Activated naive CD4-positive, alpha-beta T cell treated with anti-CD3 and anti-CD28 coated beads for 36 hours (primary cell): ENCODE results near the gene MT1H. TPM values are rescaled to one million over a fixed set of nuclear protein-coding genes. Genes with fewer than 3 reads are reported as not detected.
A peak's percentile ranks its signal among the peaks of the same experiment; 100 is the strongest.
"Not testable (repeated sequence)": the region's sequence is repeated elsewhere in the genome, so short reads cannot be mapped to it uniquely, and the experiment has no call there.

Experiments used
- CTCF ChIA-PET: fragments of 350-600 bp; sonication (Branson Sonifier 250); formaldehyde crosslinking; loops from one replicate; lab custom pipeline; 2021; ENCODE audit warnings: antibody characterized with exemption; lab: Charles Lee
- DNase-seq: peaks from one replicate; pipeline ENCODE4 v3.0.0-alpha.2; 2020
- H3K27ac Mint-ChIP-seq: one replicate; pipeline ENCODE4 v1.8.0; 2021; ENCODE audit warnings: mild to moderate bottlenecking, mixed read lengths
- H3K27me3 Mint-ChIP-seq: one replicate; pipeline ENCODE4 v1.8.0; 2021; ENCODE audit warnings: low read depth, mixed read lengths
- H3K36me3 Mint-ChIP-seq: one replicate; pipeline ENCODE4 v1.8.0; 2021; ENCODE audit warnings: low read depth, mixed read lengths
- H3K4me1 Mint-ChIP-seq: one replicate; pipeline ENCODE4 v1.8.0; 2021; ENCODE audit warnings: low read depth, mixed read lengths
- H3K4me3 Mint-ChIP-seq: one replicate; pipeline ENCODE4 v1.8.0; 2021; ENCODE audit warnings: mild to moderate bottlenecking, moderate library complexity, mixed read lengths
- H3K9me3 Mint-ChIP-seq: one replicate; pipeline ENCODE4 v1.8.0; 2021; ENCODE audit warnings: mixed read lengths
- intact Hi-C: fragments of 100-400 bp; cut with micrococcal nuclease; formaldehyde crosslinking; loops from one replicate; pipeline ENCODE4 v1.15.1; 2023
- total RNA-seq, 2 experiments: library from RNA; stranded (reverse); gene quantifications; one replicate each; pipeline ENCODE4 v1.2.3, GENCODE V29; 2021

MT1H gene
- total RNA-seq, 2 experiments from 2014 or later: 5.4 to 7.4 TPM

DNA sequence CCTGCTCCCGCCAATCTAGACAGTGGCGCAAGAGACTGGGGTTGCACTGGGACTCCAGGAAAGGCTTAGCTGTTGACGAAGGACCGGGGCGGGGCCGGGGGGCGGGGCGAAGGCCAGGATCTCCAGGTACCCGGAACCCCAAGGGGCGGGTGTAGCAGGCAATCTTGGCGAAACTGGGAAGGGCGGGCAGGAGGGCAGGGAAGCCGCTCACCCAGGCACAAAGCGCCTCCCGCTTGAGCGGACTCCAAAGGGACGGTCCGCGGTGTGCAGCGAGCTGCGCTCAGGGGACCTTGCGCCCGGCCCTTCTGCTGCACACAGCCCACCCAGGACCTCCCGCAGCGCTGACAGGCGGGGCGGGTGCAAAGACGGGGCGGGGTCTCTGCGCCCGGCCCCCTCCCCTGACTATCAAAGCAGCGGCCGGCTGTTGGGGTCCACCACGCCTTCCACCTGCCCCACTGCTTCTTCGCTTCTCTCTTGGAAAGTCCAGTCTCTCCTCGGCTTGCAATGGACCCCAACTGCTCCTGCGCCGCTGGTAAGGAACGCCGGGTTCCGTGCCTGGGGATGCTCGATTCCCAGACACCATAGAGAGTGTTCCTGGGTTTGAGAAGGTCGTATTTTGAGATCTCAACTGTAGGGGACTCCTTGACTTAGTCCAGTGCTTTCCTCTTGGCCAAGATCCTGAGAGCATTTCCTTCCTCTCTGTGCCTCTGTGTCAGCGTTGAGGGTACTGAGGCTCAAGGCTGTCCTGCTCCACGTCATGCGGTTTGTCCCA is 11.9 kb upstream of the MT1H start, which contains the start of gene MT1F:
Gene MT1F, plus strand, starts transcription at position 405 of the 772 bp plus-strand sequence. Its CDS starts 100 bp downstream, at position 505.
- Mint-ChIP-seq H3K36me3 (no peaks in the 10 kb centered on the region), H3K9me3 (no peaks in the 10 kb centered on the region), H3K4me1 (peaks cover 18% of the 10 kb centered on the region), H3K27ac (peak within 1 kb of the TSS; percentile 41), H3K27me3 (no peaks in the 10 kb centered on the region), H3K4me3 (peak within 1 kb of the TSS; percentile 91)
- peak; percentile 83 for DNase-seq
- CTCF ChIA-PET: interaction anchor here (0.9 kb wide), 1 partner anchor 44 kb away, joined by 5 read pairs; no protein-coding TSS in a partner anchor
- intact Hi-C loops: loop anchor here (1.0 to 5.0 kb wide), 4 partner anchors 14 to 49 kb away; partner anchors contain the start of genes MT1X and MT2A

DNA sequence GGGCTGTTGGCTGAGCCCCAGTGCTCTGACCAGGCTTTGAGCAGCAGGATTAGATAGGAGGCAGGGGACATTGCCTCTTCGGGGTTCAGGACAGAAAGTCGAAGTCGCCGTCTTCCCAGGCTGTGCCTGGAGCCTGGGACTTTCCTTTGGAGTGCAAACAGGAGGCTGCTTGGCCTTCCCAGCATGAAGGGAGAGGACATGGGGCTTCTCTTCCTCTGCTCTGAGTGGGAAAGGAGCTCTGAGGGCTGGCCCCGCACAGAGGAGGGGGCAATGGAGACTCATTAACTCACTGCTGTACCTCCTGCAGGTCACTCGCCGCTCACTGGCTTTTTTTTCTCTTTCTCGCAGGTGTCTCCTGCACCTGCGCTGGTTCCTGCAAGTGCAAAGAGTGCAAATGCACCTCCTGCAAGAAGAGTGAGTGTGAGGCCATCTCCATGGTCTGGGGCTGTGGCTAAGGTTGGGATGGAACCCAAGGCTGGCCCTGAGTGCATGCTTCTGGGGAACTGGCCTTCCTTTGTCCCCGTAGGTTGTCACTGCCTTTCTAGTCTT is 11.2 kb upstream of the MT1H start:
- Mint-ChIP-seq H3K27me3 (no peaks in the 10 kb centered on the region), H3K9me3 (no peaks in the 10 kb centered on the region), H3K4me1 (peaks cover 20% of the 10 kb centered on the region), H3K4me3 (peak overlapping the region; percentile 91), H3K36me3 (no peaks in the 10 kb centered on the region), H3K27ac (no peak overlapping the region)
- CTCF ChIA-PET: interaction anchor here (0.9 kb wide), 1 partner anchor 43 kb away, joined by 5 read pairs; no protein-coding TSS in a partner anchor
- intact Hi-C loops: loop anchor here (5.0 kb wide), 1 partner anchor 44 kb away; no protein-coding TSS in a partner anchor
- DNase-seq: no peak

DNA sequence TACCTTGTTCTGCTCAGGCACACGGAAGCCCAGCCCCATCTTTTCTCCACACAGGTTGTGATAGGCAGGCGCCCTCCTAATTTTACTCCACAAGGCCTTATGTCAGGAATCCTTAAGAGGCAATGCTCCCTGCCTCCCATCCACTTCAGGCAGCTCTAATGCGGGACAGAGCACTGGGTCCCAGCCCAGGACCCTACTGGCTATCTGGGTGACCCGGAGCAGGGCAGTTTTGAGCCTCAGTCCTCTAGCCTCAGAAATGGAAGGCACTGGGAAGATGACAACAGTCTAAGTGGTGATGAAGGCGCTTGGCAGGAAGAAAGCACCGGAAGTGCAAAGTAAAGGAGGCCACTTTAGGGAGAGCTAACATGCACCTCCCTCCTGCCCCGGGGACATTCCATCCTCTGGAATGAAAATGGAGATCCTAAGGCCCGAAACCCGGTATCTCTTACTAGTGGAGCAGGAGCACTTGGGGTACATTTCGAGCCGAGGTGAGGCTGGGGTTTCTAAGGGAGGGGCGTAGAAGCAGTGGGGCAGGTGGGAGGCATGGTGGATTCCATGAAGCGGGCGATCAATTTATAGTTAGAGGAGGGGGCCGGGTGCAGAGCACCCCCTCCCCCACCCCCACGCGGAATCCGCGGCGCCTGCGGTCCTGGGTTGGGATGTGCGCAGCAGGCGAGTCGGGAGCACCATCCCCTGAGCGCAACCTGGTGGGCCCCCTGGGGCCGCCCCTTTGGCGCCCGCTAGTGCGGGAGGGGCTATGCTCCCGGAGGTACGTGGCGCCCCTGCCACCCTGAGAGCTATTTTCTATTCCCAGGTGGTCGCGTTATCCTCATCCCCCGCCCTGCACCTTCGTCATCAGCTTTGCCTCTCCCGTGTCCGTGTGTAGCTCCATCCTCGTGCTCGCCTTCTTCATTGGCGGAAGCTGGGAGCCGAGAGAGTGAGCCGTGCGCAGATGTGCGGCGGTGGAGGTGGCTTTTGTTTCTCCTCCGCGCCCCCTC is 7.0 kb upstream of the MT1H start:
- Mint-ChIP-seq H3K27me3 (peaks cover 11% of the 10 kb centered on the region), H3K27ac (peak overlapping the region; percentile 75), H3K36me3 (no peaks in the 10 kb centered on the region), H3K4me1 (peaks cover 18% of the 10 kb centered on the region), H3K4me3 (peak overlapping the region; percentile 80), H3K9me3 (no peaks in the 10 kb centered on the region)
- intact Hi-C loops: loop anchor here (1.0 kb wide), 1 partner anchor 20 kb away; the partner anchor contains the start of gene MT1X
- peak; percentile 70 for DNase-seq
- CTCF ChIA-PET: interaction anchor here (0.6 to 1.9 kb wide), 7 partner anchors 19 to 194 kb away, joined by 3 to 13 read pairs (median 3); no protein-coding TSS in a partner anchor

DNA sequence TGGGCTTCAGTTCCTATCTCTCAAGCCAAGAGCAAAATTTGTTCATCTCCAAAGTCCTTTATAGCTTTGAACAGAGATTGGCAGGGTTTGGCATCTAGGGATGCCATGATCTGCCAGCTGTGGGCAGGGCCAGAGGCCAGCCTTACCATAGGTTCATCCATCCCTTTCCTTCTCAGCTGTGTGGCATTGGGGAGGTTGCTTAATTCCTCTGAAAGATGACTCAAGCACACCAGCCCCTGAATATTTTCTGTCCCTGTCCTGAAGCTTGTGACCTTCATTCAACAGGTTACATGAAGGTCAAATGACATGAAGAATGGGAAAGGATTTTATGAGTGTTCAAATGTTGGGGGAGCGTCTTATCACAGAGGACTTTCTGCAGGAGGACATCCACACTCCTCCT is 5.1 kb upstream of the MT1H start:
- CTCF ChIA-PET: interaction anchor here (0.7 to 1.9 kb wide), 3 partner anchors 9 to 37 kb away, joined by 3 to 4 read pairs (median 4); no protein-coding TSS in a partner anchor

DNA sequence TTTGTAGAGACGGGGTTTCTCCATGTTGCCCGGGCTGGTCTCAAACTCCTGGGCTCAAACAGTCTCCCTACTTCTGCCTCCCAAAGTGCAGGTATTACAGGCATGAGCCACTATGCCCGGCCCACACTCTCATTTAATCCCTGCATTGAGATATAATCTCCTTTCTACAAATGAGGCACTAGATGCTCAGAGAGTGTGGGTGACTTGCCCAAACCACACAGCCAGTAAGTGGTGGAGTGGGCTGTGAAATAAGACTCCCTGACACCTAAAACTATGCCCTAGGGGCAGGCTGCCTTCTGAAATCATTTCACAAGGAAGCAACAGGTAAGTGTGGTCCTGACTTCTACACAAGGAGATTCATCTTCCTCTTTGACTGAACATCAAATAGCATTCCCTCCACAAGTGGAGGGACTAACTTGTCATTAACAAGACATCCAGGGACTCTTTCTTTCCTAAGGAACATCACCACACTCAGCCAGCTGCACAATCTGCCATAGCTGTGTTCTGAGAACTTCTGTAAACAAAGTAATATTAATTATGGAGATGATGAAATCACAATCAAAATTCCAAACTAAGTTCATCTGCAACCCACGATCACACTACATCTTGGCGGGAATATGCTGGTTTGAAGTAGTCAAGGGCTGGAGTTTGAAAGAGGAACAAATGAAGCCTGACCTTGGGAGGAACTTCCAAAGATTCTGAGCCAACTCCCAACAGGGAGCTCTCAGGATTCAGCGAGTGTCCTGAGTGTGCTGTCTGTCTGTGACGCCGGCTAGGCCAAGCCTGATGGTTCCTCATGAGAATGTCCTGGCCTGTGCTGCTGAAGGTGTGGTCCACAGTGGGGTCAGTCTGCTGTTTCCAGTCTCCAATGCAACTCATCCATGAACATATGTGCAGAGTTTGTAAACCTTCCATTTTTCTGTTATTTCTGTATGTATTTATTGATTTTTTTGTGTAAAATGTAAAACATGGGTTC is 4.0 kb upstream of the MT1H start:
- H3K36me3 Mint-ChIP-seq, CTCF ChIA-PET, DNase-seq, H3K4me3 Mint-ChIP-seq, H3K27ac Mint-ChIP-seq, intact Hi-C loops, H3K9me3 Mint-ChIP-seq: not testable (repeated sequence)
- H3K4me1 Mint-ChIP-seq: peaks cover 28% of the 10 kb centered on the region
- H3K27me3 Mint-ChIP-seq: peaks cover 36% of the 10 kb centered on the region

More for the DNA sequence above, 5.1 kb upstream of the MT1H start:
- intact Hi-C loops: no loop called here
- Mint-ChIP-seq H3K4me3 (no peak overlapping the region), H3K9me3 (no peaks in the 10 kb centered on the region), H3K4me1 (peaks cover 24% of the 10 kb centered on the region), H3K27me3 (peaks cover 27% of the 10 kb centered on the region), H3K36me3 (no peaks in the 10 kb centered on the region), H3K27ac (no peak overlapping the region)
- DNase-seq: no peak

DNA sequence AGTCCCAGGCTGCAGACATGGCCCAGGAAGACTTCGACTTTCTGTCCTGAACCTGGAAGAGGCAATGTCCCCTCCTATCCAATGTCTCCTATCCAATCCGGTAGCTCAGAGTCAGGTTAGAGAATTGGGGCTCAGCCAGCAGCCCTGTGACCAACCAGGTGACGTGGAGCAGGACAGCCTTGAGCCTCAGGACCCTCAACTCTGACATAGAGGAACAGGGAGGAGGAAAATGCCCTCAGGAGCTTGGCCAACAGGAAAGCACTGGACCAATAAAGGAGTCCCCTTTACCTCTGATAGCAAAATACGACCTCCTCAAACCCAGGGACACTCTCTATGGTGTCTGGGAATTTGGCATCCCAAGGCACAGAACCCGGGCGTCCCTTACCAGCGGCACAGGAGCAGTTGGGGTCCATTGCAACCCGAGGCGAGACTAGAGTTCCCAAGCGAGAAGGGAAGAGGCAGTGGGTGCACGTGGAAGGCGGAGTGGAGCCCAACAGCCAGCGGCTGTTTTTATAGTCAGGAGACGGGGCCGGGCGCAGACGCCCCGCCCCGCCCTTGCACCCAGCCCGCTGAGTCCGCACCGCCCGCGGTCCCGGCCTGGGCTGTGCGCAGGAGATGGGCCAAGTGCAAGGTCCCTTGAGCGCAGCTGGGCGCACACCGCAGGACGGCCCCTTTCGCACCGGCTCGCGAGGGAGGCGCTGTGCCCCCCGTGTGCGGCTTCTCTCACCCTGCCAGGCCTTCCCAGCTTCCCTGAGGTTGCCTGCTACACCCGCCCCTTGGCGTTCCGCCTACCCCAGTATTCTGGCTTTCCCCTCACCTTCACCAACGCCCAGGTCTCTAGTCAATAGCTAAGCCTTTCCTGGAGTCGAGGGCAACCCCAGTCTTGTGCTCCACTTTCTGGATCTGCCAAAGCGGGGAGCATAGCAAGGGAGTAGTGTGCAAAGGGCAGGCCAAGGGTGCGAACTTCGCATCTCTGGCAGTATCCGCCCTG is 1.7 kb upstream of the MT1H start, which contains the start of gene MT1G:
Gene MT1G, minus strand, starts transcription at position 485 of the 991 bp plus-strand sequence. Its CDS starts 72 bp downstream, at position 413.
- no peaks in the 10 kb centered on the region for H3K9me3 Mint-ChIP-seq
- intact Hi-C loops: loop anchor here (1.0 kb wide), 2 partner anchors 8 to 14 kb away; partner anchors contain the start of gene MT1X
- peaks cover 21% of the 10 kb centered on the region for H3K4me1 Mint-ChIP-seq
- no peaks in the 10 kb centered on the region for H3K36me3 Mint-ChIP-seq
- H3K27me3 Mint-ChIP-seq: peaks cover 44% of the 10 kb centered on the region
- peak; percentile 40 for DNase-seq
- CTCF ChIA-PET: interaction anchor here (0.9 kb wide), 1 partner anchor 34 kb away, joined by 3 read pairs; no protein-coding TSS in a partner anchor
- peak within 1 kb of the TSS; percentile 46 for H3K4me3 Mint-ChIP-seq
- no peak within 1 kb of the TSS for H3K27ac Mint-ChIP-seq

DNA sequence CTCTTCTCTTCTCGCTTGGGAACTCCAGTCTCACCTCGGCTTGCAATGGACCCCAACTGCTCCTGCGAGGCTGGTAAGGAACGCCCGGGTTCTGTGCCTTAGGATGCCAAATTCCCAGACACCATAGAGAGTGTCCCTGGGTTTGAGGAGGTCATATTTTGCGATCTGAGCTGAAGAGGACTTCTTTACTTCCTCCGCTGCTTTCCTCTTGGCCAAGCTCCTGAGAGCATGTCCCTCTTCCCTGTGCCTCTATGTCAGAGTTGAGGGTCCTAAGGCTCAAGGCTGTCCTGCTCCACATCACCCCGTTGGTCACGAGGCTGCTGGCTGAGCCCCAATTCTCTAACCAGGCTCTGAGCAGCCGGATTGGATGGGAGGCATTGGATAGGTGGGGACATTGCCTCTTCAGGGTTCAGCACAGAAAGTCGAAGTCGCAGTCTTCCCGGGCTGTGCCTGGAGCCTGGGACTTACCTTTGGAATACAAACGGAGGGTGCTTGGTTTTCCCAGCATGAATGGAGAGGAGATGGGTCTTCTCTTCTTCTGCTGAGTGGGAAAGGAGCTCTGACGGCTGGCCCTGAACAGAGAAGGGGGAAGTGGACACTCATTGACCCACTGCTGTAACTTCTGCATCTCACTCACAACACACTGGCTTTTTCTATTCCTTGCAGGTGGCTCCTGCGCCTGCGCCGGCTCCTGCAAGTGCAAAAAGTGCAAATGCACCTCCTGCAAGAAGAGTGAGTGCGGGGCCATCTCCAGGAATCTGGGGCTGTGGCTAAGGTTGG is 416 bp downstream of the MT1H start:
- H3K27ac Mint-ChIP-seq: no peak overlapping the region
- no peaks in the 10 kb centered on the region for H3K36me3 Mint-ChIP-seq
- H3K9me3 Mint-ChIP-seq: no peaks in the 10 kb centered on the region

DNA sequence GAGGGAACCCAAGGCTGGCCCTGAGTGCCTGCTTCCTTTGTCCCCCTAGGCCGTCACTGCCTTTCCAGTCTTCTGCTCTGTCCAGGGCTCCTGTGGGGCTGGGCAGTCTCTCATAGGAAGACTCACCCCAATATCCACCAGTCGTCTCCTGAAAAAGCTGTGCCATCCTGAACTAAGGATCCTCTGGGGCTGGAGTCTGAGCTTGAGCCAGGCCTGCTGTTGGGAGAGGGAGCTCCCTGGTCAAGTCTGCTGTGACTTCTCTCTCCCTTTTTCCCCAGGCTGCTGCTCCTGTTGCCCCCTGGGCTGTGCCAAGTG is 963 bp downstream of the MT1H start:
- Mint-ChIP-seq H3K4me3 (no peak overlapping the region), H3K4me1 (peaks cover 25% of the 10 kb centered on the region), H3K9me3 (no peaks in the 10 kb centered on the region), H3K27ac (no peak overlapping the region), H3K36me3 (no peaks in the 10 kb centered on the region), H3K27me3 (peaks cover 45% of the 10 kb centered on the region)
- CTCF ChIA-PET: interaction anchor here (0.6 kb wide), 1 partner anchor 86 kb away, joined by 3 read pairs; no protein-coding TSS in a partner anchor
- no peak for DNase-seq
- intact Hi-C loops: no loop called here

More for the DNA sequence above, 416 bp downstream of the MT1H start:
- intact Hi-C loops: no loop called here
- DNase-seq: no peak
- peaks cover 44% of the 10 kb centered on the region for H3K27me3 Mint-ChIP-seq
- peaks cover 20% of the 10 kb centered on the region for H3K4me1 Mint-ChIP-seq
- CTCF ChIA-PET: interaction anchor here (0.6 kb wide), 1 partner anchor 86 kb away, joined by 3 read pairs; no protein-coding TSS in a partner anchor
- no peak overlapping the region for H3K4me3 Mint-ChIP-seq

DNA sequence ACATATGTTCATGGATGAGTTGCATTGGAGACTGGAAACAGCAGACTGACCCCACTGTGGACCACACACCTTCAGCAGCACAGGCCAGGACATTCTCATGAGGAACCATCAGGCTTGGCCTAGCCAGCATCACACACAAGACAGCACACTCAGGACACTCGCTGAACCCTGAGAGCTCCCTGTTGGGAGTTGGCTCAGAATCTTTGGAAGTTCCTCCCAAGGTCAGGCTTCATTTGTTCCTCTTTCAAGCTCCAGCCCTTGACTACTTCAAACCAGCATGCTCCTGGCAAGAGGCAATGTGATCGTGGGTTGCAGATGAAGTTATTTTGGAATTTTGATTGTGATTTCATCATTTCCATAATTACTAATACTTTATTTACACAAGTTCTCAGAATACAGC is 2.1 kb downstream of the MT1H start:
- Mint-ChIP-seq H3K27me3 (peaks cover 42% of the 10 kb centered on the region), H3K4me1 (peaks cover 28% of the 10 kb centered on the region)
- H3K9me3 Mint-ChIP-seq, DNase-seq, H3K27ac Mint-ChIP-seq, H3K4me3 Mint-ChIP-seq, intact Hi-C loops, H3K36me3 Mint-ChIP-seq: not testable (repeated sequence)
- CTCF ChIA-PET: interaction anchor here (0.6 to 1.4 kb wide), 3 partner anchors 24 to 30 kb away, joined by 3 to 7 read pairs (median 3); no protein-coding TSS in a partner anchor
